PC-3 (cell line): ENCODE measurements around the gene ATG9A. TPM values are rescaled to one million over a fixed set of nuclear protein-coding genes. Genes with fewer than 3 reads are reported as not detected.

ENCODE experiments used
- ATAC-seq: fragments of 200-7000 bp; cut with Tn5 transposase; 2 replicates; pipeline ENCODE4 v1.9.1; 2020; ENCODE audit warnings: mild to moderate bottlenecking, moderate library complexity
- BruUV-seq: library from RNA; stranded (reverse); fragments of 400-500 nt; replicated peaks from 2 replicates; lab custom pipeline; 2021; lab: Mats Ljungman, UMichigan
- CTCF ChIA-PET: fragments of 300-600 bp; sonication (Branson Sonifier 250); formaldehyde crosslinking; loops from one replicate; lab custom pipeline; 2022; ENCODE audit warnings: antibody characterized with exemption; lab: Charles Lee
- POLR2A ChIA-PET: fragments of 300-600 bp; sonication (Branson Sonifier 250); formaldehyde crosslinking; loops from one replicate; lab custom pipeline; 2022; ENCODE audit warnings: antibody characterized with exemption; ENCODE audit not compliant: unreplicated experiment; lab: Charles Lee
- DNase-seq: peaks from one replicate; pipeline ENCODE4 v3.0.0-alpha.2; 2015
- H2AFZ ChIP-seq: fragments of 300-600 bp; sonication (generic); 2 replicates; pipeline ENCODE4 v1.6.0; 2016; ENCODE audit warnings: antibody characterized with exemption, low read length
- H3F3A ChIP-seq: fragments of 300-600 bp; sonication (generic); one replicate; pipeline ENCODE4 v1.6.0; 2017; ENCODE audit warnings: antibody characterized with exemption, low read length, control low read depth, mild to moderate bottlenecking; ENCODE audit not compliant: unreplicated experiment
- H3K27ac ChIP-seq: fragments of 300-600 bp; sonication (generic); 2 replicates; pipeline ENCODE4 v1.5.1; 2016; ENCODE audit warnings: mild to moderate bottlenecking, low read length
- H3K27me3 ChIP-seq: fragments of 300-600 bp; sonication (generic); 2 replicates; pipeline ENCODE4 v1.6.1; 2016; ENCODE audit warnings: low read length, mixed read lengths
- H3K36me3 ChIP-seq: fragments of 300-600 bp; sonication (generic); 2 replicates; pipeline ENCODE4 v1.6.1; 2016; ENCODE audit warnings: low read depth, mixed run types, low read length, mixed read lengths
- H3K4me1 ChIP-seq: fragments of 300-600 bp; sonication (generic); 2 replicates; pipeline ENCODE4 v1.5.1; 2016; ENCODE audit warnings: low read length; ENCODE audit not compliant: insufficient read depth
- H3K4me2 ChIP-seq: fragments of 300-600 bp; sonication (generic); 2 replicates; pipeline ENCODE4 v1.6.0; 2016; ENCODE audit warnings: low read length
- H3K4me3 ChIP-seq: fragments of 300-600 bp; sonication (generic); 2 replicates; pipeline ENCODE4 v1.5.1; 2016; ENCODE audit warnings: mild to moderate bottlenecking, low read length, mixed read lengths
- H3K79me2 ChIP-seq: fragments of 300-600 bp; sonication (generic); 2 replicates; pipeline ENCODE4 v1.6.1; 2017; ENCODE audit warnings: low read length, mixed read lengths
- H3K9ac ChIP-seq: fragments of 300-600 bp; sonication (generic); 2 replicates; pipeline ENCODE4 v1.6.0; 2016; ENCODE audit warnings: mild to moderate bottlenecking, low read length
- H3K9me2 ChIP-seq: fragments of 300-600 bp; sonication (generic); replicated peaks from 2 replicates; pipeline ENCODE4 v1.6.1; 2016; ENCODE audit warnings: mixed run types, low read length, mixed read lengths
- H3K9me3 ChIP-seq: fragments of 300-600 bp; sonication (generic); 2 replicates; pipeline ENCODE4 v1.6.1; 2016; ENCODE audit warnings: low read length, mixed read lengths
- H4K20me1 ChIP-seq: fragments of 300-600 bp; sonication (generic); 2 replicates; pipeline ENCODE4 v1.6.1; 2016; ENCODE audit warnings: low read length, mixed read lengths
- EZH2 ChIP-seq: fragments of 300-600 bp; sonication (generic); IDR thresholded peaks from one replicate; pipeline ENCODE4 v1.6.1; 2017; ENCODE audit warnings: antibody characterized with exemption, mild to moderate bottlenecking, low read length; ENCODE audit not compliant: unreplicated experiment
- EZH2phosphoT487 ChIP-seq: fragments of 300-600 bp; sonication (generic); IDR thresholded peaks from 2 replicates; pipeline ENCODE4 v1.6.1; 2018; ENCODE audit warnings: mild to moderate bottlenecking, antibody characterized with exemption, low read length, borderline replicate concordance
- intact Hi-C: fragments of 100-400 bp; cut with micrococcal nuclease; formaldehyde crosslinking; loops from 2 replicates; pipeline ENCODE4 v1.9.0; 2023
- total RNA-seq: library from RNA; depleted of rRNA; stranded (reverse); fragments of >200 nt; gene quantifications from 2 replicates; pipeline ENCODE4 v1.2.3, GENCODE V29; 2014
- TF ChIP-seq, protein P1 (sequence below): fragments of 300-600 bp; sonication (generic); conservative IDR thresholded peaks from 2 replicates; pipeline ENCODE4 v1.5.1; 2017; ENCODE audit warnings: antibody characterized with exemption, low read depth, mild to moderate bottlenecking, low read length

The ATG9A gene
- total RNA-seq, 1 experiment from 2014 or later: 59.6 TPM

DNA sequence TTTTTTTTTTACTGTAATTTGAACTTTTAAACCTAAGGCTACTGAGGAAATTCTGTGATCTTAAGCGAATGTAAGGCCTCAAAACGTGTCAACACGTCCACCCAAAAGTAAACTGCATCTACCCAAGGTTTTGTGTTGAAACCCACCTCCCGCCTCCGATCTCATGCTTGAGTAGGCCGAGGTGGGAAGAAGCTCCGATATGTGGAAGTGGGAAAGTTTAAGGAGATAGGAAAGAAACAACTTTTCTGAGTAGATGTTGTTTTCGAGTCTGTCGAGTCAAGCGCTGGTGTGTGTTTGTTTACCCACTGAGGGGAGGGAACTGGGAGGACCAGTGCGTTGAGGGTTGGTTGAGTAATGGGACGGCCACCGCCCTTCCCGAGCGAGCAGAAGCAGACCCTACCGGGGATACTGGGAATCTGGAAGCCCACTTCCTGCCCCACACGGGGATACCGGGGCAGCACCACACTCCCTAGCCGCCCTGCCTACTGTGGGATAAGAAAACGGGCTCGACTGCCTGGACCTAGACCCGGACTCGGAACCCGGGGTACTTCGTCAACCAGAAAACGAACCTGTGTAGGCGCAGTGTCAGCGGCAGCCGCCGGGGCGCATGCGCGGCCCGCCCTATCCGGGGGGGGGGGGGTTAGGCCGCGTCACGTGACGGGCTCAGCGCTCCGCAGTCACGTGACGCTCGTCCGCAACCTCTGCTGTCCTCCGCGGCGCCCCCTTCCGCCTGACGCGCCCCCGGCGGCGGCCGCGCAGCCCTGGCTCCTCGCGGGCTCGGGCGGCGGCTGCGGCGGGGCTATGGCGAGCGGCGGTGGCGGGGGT, 51.7 kb downstream of the ATG9A start, which contains the start of gene RETREG2:
Gene RETREG2 (plus strand): TSS at position 724 of the 825 bp plus-strand sequence. CDS start 78 bp downstream, at position 802.
- ATAC-seq: peak; percentile 70
- H3K4me1 ChIP-seq: peaks cover 24% of the 10 kb centered on the region
- no peaks in the 10 kb centered on the region for H3K9me2 ChIP-seq
- H3K9ac ChIP-seq: peak within 1 kb of the TSS; percentile 87
- POLR2A ChIA-PET: no interaction called here
- H3K4me3 ChIP-seq: peak within 1 kb of the TSS; percentile 83
- intact Hi-C loops: loop anchor here (1.0 to 5.0 kb wide), 2 partner anchors 29 to 120 kb away; partner anchors contain the start of gene ZFAND2B
- H3K27me3 ChIP-seq: no peaks in the 10 kb centered on the region
- H2AFZ ChIP-seq: peak within 1 kb of the TSS; percentile 93
- peaks cover 50% of the 10 kb centered on the region for H3K79me2 ChIP-seq
- peaks cover 5% of the 10 kb centered on the region for H3F3A ChIP-seq
- peak; percentile 87 for DNase-seq
- CTCF ChIA-PET: no interaction called here
- H3K36me3 ChIP-seq: peaks cover 26% of the 10 kb centered on the region; the same call in 1 of the 2 replicates
- H3K27ac ChIP-seq: peak within 1 kb of the TSS; percentile 94
- peak within 1 kb of the TSS; percentile 98 for H3K4me2 ChIP-seq
- H3K9me3 ChIP-seq: no peaks in the 10 kb centered on the region
- TSS peak; percentile 51 for BruUV-seq
- no peak for TF ChIP-seq EZH2phosphoT487
- TF ChIP-seq, protein P1, sequence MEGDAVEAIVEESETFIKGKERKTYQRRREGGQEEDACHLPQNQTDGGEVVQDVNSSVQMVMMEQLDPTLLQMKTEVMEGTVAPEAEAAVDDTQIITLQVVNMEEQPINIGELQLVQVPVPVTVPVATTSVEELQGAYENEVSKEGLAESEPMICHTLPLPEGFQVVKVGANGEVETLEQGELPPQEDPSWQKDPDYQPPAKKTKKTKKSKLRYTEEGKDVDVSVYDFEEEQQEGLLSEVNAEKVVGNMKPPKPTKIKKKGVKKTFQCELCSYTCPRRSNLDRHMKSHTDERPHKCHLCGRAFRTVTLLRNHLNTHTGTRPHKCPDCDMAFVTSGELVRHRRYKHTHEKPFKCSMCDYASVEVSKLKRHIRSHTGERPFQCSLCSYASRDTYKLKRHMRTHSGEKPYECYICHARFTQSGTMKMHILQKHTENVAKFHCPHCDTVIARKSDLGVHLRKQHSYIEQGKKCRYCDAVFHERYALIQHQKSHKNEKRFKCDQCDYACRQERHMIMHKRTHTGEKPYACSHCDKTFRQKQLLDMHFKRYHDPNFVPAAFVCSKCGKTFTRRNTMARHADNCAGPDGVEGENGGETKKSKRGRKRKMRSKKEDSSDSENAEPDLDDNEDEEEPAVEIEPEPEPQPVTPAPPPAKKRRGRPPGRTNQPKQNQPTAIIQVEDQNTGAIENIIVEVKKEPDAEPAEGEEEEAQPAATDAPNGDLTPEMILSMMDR: no peak; the same call in 1 of the 2 replicates
- no peak for TF ChIP-seq EZH2
- peaks cover 4% of the 10 kb centered on the region; the same call in 1 of the 2 replicates for H4K20me1 ChIP-seq

DNA sequence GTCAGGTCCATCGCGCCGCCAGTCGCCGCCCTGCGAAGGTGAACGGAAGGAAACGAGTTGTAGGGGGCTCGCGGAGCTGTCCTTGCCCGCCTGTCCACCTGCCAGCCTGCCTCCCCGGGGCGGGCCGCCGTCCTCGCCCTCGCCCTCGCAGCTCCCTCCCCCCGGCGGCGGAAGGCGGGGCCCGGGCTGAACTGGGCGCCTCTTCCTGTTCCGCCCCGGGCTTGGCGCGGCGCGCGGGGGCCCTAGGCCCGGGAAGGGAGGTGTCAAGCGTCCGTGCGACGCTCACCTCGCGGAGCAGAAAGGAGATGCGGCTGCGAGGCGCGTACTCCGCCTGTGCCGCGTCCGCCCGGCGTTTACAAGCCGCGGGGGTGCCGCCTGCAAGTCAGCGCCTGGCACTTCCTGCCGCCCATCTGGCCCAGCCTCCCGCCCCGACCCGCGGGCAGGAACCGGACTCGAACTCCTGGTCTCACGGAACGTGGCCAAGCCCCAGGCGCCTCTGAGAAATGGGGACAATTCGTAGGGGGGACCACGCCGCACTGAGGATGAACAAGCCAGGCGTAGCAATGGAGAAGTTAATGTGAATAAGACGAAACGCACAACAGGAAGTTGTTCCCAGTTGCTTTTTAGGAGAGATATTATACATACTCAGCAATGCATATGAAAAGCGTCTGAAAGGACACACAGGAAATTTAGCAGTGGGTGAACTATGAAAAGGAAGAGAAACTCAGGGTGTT, 52.5 kb downstream of the ATG9A start, which contains the start of gene CNPPD1:
Gene CNPPD1 (minus strand): TSS at position 108 of the 734 bp plus-strand sequence. CDS start 97 bp downstream, at position 11.
- Histone ChIP-seq H3K36me3 (peaks cover 26% of the 10 kb centered on the region; the same call in 1 of the 2 replicates), H3K4me1 (peaks cover 24% of the 10 kb centered on the region), H3K27ac (peak within 1 kb of the TSS; percentile 94), H3K9ac (peak within 1 kb of the TSS; percentile 87), H3K27me3 (no peaks in the 10 kb centered on the region), H3K9me2 (no peaks in the 10 kb centered on the region), H3K4me3 (peak within 1 kb of the TSS; percentile 83), H4K20me1 (peaks cover 4% of the 10 kb centered on the region; the same call in 1 of the 2 replicates), H2AFZ (peak within 1 kb of the TSS; percentile 93), H3K79me2 (peaks cover 50% of the 10 kb centered on the region), H3K4me2 (peak within 1 kb of the TSS; percentile 98), H3K9me3 (no peaks in the 10 kb centered on the region), H3F3A (peaks cover 5% of the 10 kb centered on the region)
- TSS peak; percentile 18 for BruUV-seq
- intact Hi-C loops: loop anchor here (1.0 to 5.0 kb wide), 3 partner anchors 17 to 120 kb away; partner anchors contain the start of genes NHEJ1 and ZFAND2B
- CTCF ChIA-PET: interaction anchor here (0.9 kb wide), 3 partner anchors 41 to 98 kb away, joined by 3 to 5 read pairs (median 4); no protein-coding TSS in a partner anchor
- peak; percentile 83 for DNase-seq
- POLR2A ChIA-PET: interaction anchor here (0.6 kb wide), 2 partner anchors 41 to 116 kb away, joined by 3 to 4 read pairs; no protein-coding TSS in a partner anchor
- ATAC-seq: peak; percentile 66
- TF ChIP-seq EZH2: no peak
- TF ChIP-seq, protein P1: no peak
- no peak for TF ChIP-seq EZH2phosphoT487
